Measurements from ENCODE around the gene TSPAN18.

The TSPAN18 gene

DNA sequence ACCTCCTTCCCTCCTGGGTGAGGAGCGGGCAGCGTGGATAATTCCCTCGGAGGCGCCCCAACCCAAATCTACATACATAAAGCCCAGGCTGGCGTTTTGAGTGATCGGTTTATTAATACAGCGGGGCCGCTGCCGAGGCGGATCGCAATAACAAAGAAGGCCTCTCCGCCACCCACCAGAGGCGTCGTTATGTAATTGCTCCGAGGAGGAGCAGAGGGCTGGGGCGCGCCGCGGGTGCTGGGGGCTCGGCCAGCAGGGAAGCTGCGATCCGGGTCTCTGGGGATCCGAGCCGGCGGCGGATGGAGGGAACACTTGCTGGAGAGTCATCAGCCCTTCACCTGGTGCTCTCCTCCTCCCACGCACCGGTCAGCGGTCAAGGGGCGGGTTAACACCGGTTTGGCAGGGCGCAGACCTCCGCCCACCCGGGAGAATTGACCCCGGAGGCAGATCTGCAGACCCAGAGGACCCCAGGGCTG is 230.3 kb downstream of the TSPAN18 start:
- no peak for DNase-seq (ENCODE audit: low read depth, low spot score)

DNA sequence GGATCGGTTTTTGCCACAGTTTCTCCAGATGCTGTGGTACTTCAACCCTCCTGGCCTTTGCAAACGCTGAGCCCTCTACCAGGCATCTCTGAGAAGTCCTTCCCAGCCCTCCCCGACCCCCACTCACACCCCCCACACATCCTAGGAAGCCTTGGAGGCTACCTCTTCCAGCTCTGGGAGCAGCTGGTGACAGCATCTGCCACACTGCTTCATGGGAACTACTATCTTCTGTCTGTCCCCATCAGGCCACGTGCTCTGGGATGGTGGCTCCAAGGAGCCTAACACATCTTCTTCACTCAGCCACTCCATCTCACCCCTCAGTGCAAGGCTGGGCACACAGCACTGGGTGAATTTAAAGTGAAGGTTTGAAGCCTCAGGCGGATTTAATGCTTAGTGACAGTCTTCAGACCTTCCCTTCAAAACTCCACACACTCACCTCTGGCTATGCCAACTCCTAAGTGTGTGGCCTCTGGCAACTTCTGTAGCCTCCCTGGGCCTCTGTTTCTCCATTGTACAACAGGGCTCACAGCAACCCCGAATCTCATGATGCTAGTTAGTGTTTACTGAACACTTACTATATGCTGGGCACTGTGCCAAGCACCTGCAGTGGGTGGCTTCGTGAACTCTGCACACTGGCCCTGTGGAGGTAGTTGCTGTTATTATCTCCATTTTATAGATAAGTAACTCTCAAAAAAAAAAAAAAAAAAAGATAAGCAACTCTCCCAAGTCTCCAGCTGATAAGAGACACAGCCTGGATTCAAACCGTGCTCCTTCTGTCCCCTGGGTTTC is 231.2 kb downstream of the TSPAN18 start:
- DNase-seq (ENCODE audit: low read depth, low spot score) = no peak

GRCh38 chr11:44959064-44959463 is 232.3 kb downstream of the TSPAN18 start:
- no peak for DNase-seq (ENCODE audit: low read depth, low spot score)

DNA sequence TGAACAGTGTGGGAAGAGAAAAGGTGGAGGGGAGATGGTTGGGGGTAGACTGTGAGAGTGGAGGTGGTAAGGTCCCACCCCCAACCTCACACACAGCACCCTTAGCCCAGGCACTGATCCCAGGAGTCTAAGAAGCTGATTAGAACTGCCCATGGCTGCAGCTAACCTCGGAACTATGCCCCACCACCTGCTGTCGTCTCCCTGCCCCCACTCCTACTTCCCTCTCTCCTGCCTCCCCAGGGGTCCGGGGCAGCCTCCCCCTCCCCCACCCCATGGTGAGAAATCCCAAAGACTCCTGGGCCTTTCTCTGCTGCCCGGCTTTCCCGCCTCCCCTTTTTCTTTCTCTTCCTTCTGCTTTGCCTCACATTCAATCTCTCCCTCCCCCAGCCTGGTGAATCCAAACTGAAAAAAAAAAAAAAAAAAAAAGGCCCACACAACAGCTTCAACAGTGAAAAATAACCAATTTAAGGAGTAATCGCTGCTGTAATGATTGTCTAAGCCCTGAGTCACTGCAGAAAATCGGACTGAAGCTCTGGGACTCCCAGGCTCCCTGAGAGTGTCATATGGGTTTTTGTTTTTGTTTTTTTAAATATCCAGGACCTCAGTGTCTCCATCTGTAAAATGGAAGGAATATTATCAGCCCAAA is 233.6 kb downstream of the TSPAN18 start:
- DNase-seq (ENCODE audit: low read depth, low spot score) = no peak

DNA sequence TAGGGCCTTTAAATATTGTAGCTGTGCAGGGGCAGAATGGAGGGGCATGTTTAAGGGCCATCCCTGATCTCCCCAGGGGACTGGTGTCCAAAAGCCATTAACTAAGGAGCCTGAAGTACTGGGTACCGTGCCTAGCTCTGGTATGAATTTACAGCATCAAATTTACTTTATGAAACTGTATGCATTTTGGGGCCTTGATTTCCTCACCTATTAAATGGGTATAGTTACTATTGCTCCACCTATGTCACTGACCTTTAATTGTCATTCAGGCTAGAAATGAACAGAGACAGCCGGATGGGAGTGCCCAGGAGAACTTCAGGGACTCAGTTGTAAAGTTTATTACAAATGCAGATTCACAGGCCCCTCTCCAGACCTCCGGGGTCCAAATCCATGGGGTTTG is 235.7 kb downstream of the TSPAN18 start:
- DNase-seq (ENCODE audit: low read depth, low spot score) = no peak

DNA sequence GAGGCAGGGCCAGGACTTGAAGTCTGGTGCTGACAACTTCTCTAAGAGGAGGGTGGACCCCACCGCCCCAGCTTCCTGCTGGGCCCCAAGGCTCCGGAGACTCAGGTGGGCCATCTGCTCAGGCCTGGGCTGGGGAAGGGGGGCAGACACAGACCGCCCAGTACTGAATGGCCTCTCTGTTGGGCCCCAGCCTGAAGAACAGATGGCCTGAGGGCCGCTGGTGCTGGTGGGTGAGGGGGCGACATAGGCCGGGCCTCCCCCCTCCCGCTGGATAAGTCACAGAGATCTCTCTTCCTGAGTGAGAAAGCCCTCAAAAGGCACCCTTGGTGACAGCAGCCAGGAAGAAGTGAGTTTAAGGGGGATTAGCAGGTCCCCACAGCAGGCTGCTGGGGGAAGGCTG is 236.4 kb downstream of the TSPAN18 start:
- DNase-seq (ENCODE audit: low read depth, low spot score) = no peak

DNA sequence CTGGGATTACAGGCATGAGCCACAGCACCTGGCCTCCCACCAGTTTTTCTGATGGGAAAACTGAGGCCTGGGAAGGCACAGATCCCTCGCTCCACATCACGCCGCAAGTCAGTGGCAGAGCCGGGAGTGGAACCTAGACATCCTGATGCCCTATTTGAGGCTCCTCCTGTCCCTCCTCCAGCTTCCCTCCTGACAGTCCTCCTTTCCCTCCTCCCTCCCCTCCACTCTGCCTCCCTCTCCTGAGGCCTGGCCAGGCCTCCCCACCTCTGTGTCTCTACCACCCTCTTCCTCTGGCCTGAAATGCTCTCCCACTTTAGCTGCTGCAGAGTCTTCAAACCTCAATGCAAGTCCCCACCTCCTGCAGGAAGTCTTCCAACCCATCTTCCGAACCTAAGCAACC is 237.2 kb downstream of the TSPAN18 start:
- no peak for DNase-seq (ENCODE audit: low read depth, low spot score)

GRCh38 chr11:44964526-44965209 is 237.9 kb downstream of the TSPAN18 start:
- no peak for DNase-seq (ENCODE audit: low read depth, low spot score)

DNA sequence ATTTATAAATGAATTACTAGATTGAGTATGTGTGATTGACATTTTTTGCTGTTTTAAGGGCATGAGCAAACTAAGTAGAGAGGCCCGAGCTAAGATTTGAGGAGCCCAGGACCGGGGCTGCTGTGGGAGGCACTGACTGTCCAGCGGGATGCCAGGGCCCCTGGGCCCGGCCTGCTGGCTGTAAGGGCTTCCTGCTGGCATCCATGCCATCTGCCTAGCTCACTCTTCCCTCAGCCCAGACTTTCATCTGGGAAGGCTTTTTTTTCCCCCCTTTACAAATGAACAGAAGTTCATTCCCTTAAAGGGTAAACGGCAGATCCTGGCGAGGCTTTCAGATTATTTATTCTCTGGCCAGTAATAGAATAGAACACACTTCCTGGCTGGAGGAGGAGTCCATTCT is 239.9 kb downstream of the TSPAN18 start:
- DNase-seq (ENCODE audit: low read depth, low spot score) = no peak

- DNase-seq (ENCODE audit: low read depth, low spot score) = no peak
These were observed 241.3 kb downstream of the TSPAN18 start for GRCh38 chr11:44967930-44968496.

DNA sequence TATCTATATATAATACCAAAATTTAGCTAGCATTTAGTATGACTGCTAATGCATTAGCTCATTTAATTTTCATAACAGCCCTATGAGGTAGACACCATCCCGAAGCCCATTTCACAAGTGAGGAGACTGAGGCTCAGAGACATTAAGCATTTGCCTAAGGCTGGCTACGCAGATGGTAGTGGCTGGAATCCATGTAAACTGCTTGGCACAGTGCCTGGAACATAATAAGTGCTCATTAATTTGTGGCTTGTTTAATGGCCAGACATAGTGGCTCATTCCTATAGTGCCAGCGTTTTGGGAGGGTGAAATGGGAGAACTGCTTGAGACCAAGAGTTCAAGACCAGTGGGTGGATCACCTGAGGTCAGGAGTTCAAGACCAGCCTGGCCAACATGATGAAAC is 241.7 kb downstream of the TSPAN18 start:
- DNase-seq (ENCODE audit: low read depth, low spot score) = no peak

DNA sequence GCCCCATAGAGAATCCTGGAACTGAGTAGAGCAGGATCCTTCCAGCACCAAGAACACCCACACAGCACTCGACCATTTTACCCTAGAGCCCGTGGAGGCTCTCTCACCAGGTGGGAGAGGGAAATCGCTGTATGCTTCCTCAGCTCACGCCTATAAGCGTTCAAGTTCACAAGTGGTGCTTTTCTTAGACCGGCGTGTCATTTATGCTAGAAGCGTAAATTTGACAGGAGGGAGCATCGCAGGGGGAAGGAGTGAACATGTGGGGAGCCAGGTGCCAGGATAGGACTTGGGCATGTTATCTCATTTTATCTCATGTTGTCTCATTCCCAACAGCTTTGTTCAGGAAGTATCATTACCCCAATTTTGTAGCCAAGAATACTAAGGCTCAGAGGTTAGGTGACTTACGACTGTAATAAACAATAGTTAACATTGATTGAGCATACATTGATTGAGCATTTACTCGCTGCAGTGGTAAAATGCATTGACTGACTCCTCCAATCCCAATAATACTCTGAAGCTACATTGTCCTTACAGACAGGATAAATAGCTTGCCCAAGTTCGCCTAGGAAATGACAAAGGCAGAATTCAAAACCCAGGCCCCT is 243.0 kb downstream of the TSPAN18 start:
- DNase-seq (ENCODE audit: low read depth, low spot score) = no peak

DNA sequence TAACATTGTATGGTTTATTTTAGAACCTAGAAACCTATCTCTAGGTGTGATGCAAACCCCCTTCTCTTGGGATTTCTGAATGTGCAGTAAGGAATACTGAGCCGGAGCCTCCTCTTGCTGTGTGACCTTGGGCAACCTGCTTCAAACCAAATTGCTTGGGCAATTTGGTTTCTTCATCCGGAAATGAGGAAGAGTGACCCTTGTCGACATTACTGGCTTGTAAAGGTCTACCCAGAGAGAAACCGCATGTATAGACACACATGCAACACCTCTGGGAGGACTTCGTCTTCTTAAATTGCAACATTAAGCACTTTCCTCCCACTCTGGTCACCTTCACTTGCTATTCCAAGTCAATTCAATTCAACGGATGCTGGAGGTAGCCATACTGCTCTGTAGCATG is 243.5 kb downstream of the TSPAN18 start:
- DNase-seq (ENCODE audit: low read depth, low spot score) = no peak

DNA sequence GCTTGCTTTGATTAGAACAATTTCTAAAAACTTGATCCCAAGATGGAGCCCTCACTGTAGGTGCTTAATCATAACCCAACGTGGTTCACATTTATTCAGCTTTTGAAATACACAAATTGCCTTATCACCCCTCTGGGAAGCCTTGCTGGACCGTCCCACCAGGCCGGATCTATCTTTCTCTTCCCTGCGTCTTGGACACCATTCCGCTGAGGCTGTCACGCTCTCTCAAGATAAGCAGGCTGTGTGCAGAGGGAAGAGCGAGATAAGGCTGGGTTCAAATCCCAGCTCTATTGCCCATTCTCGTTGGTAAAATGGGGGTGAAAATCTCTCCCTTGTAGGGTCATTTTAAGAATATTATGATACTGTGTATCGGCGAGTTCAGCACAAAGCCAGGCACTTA is 244.4 kb downstream of the TSPAN18 start:
- no peak for DNase-seq (ENCODE audit: low read depth, low spot score)

DNA sequence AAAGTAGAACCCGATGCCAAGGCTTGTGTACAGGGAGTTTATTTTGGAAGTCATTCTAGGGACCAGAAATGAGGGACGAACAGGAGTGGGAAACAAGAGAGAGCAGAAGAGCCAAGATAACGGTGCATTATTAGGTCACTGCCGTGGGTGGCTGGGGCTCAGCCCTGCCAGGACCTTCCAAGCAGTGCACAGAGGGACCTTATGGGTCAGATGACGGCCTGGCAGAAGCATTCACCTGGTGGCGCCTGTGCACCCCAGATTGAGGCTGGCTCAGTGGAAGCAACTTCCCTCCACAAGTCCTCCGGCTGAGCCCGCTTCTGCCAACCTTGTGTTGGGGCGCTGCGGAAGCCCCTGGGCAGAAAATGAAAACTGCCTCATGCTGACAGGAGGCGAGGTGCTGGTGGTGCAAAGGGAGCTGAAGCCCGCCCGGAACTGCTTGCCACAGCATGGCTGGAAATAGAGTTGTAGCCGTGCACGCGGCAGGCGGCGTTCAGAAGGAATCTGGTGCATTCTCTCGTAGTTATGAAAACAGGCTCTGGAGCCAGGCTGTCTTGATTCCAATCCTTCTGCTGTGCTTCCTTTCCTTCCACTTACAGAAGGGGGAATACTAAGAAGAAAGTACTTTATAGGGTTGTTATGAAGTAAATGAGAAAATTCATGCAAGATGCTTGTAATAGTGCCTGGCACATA is 246.1 kb downstream of the TSPAN18 start:
- no peak for DNase-seq (ENCODE audit: low read depth, low spot score)

GRCh38 chr11:44973632-44974401 is 247.1 kb downstream of the TSPAN18 start:
- DNase-seq (ENCODE audit: low read depth, low spot score) = no peak

DNA sequence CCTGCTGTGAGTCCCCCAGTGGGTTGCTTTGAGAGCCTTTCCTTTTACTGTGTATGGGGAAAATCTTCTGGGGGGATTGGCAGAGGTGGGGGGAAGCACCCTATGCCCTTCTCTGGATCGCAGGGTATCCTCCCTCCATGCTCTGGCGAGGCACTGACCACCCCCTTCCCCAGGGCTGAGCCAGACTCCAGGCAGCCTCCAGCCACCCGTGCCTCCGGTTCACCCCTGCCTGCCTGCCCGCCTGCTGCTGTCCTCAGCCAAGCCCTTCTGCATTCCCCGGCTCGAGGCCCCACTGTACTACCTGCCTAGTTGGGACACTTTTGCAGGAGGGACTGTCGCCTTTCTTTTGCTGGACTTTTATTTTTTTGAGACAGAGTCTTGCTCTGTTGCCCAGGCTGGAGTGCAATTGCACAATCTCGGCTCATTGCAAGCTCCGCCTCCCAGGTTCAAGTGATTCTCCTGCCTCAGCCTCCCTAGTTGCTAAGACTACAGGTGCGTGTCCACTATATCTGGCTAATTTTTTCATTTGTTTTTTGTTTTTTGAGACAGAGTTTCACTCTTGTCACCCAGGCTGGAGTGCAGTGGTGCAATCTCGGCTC is 247.7 kb downstream of the TSPAN18 start:
- DNase-seq (ENCODE audit: low read depth, low spot score) = no peak

- no peak for DNase-seq (ENCODE audit: low read depth, low spot score)
These were observed 249.8 kb downstream of the TSPAN18 start for GRCh38 chr11:44976576-44976975.

GRCh38 chr11:44977493-44977984 is 250.8 kb downstream of the TSPAN18 start:
- DNase-seq (ENCODE audit: low read depth, low spot score) = no peak

Measured in activated CD4-positive, CD25-positive, alpha-beta regulatory T cell treated with anti-CD3 and anti-CD28 coated beads, Interleukin-2, amount 50 U/mL, for 16 hours (primary cell).